ENCODE results near the gene UBL3.

The UBL3 gene, protein sequence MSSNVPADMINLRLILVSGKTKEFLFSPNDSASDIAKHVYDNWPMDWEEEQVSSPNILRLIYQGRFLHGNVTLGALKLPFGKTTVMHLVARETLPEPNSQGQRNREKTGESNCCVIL

DNA sequence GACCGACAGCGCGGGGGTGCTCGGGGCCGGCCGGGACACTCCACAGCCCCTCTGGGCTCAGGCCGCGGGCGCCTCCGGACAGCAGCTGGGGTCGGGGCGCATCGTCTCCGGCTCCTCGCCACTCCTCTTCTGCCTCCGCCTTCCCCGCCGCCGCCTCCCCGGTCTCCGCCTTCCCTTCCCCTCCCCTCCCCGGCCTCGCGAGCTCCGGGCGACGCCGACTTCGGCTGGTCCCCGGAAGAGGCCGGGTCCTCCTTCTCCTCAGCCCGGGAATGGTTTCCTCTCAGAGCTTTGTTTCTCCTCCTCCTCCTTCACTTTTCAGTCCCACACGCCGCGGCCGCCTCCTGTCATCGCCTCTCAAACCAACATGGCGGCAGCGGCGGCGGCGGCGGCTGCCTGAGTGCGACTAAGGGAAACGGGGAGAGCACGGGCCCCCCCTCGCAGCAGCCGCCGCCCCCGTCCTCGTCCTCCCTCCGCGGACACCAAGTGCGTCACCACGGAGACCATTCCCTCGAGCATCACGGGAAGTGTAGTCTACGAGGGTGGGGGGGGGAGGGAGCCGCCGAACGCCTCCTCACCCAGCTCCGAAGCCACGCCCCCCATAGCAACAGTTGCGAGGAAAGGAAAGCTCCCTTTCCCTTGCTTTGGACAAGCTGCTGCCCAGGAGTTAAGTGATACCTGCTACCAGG lies at the start of gene UBL3:
Gene UBL3, minus strand, starts transcription at position 405 of the 686 bp plus-strand sequence. CDS start 1,079 bp downstream, outside the sequence.
- peak; percentile 92 for DNase-seq

DNA sequence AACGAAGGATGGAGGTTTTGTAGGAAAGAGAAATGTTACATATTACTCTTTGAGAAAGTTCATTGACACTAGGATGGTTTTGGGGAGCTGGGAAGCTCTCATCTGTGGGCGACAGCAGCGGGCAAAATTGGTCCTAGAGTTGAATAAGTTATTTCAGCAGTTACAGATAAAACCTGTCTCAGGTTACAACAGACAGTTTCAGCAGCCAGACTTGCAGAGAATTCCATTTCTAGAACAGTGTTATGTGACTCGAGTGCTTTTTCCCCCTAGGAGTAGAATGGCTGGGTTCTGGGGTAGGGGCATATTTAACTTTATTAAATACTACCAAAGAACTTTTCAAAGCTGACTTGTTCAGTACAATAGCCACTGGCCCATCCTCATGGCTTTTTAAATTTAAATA lies 46.7 kb upstream of the UBL3 start:
- no peak for DNase-seq

DNA sequence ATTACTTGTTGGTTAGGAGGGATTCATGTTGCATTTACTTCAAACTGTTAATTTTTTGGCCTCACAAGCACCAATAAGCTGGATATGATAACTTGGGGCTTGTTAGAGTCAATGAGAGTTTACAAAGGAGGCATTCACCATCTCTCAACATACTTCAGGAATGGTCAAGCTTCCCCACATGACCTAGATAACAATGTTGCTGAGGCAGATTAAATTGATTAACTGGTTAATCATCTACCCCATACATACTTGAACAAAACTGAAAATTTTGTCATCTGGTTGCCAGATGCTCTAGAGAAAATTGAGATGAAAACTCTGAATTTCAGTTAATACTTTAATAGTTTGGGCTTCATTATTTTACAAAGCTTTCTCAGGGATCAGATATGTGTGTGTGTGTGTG lies 43.0 kb upstream of the UBL3 start:
- DNase-seq, result no peak

DNA sequence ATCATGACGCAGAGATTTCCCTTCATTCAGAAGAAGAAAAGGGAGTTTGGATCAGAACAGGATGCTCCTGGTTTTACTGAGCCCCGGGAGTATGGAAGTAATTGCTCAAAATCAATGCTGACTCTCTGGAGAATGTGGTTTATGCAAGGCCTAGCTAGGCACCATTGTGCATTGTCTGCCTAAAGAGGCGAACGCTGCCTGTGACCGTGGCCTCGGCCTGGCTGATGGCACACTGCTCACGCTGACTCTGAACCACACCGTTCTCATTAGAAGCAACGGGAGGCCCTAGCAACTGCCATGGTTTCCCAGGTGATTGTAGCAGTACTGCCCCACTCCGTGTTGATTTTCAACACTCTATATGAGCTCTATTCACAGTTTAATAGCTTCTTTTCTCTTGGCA lies 41.7 kb upstream of the UBL3 start:
- no peak for DNase-seq

DNA sequence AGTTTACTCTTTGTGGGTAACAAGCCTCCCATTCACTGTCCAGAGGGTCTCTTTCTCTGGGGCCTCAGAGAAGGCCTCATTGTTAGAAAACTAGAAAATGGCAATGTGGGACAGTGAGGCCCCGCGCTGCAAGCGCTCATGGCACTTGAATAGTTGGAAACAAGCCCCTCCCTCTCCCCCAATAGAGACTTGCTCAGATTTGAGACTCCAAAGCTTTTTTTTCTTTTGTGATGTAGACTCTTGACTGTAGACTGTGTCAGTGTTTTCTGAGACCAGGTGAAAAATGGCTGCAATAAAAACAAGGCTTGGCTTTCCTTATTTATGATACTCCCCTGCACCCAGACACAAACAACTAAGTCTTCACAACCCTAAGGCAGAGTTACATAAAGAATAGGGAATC lies 38.7 kb upstream of the UBL3 start:
- DNase-seq, result no peak

DNA sequence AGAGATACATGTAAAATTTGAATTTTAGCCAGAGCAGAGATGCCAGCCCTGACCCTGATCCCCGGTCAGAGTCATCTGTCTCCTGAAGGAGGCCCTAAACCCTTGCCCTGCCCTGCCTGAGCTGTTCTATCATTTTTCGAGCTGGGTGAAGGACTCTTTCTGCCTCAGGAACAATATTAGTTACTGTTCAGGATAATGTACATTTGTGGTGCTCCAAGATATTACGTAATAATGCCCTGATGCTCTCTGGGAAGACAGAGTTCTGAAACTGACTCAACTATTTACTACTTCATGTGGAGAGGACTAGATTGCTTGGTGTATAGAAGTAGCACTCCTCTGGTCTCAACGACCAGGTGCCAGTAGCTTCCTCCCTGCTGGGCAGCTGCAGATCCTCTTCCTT lies 37.9 kb upstream of the UBL3 start:
- DNase-seq, result no peak

DNA sequence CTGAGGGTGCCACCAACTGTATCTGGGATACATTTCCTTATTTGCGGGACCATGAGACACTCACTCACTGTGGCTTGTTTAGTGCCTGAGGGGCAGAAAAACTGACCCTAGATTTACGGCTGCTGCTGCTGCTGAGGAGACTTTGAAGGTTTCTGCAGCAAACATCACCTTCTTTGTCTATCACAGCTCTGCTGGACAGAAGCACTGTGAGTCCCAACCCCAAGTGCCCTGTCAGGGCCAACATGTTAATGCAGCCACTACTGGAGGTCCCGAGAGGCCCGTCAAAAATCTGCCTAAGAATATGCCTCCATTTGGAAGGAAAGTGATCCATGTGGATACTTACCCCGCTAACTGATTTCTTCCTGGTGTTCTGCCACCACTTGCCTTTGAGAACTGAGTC lies 37.3 kb upstream of the UBL3 start:
- DNase-seq, result no peak

DNA sequence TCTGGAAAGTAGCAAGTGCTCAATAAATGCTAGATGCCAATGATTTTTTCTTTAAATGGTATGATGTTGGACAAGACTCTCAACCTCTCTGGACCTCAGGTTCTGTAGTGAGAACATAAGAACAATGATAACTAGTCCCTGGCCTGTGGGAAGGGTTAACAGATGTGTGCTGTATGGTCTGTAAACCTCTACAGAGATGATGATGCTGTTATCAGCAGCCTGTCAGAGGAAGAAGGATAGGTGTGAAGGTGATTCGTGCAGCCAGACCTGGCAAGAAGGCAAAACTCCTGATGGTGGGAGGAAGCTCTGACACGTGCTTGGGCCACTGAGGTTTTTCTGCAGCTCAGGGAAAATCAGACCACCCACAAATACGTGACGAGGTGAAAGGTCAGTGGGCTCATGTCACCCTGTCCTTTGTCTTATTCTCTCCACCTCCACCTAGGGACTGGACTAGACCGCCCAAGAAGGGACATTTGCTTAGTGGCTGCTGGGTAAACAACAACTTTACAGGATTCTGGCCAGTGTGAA lies 36.7 kb upstream of the UBL3 start:
- DNase-seq, result no peak

DNA sequence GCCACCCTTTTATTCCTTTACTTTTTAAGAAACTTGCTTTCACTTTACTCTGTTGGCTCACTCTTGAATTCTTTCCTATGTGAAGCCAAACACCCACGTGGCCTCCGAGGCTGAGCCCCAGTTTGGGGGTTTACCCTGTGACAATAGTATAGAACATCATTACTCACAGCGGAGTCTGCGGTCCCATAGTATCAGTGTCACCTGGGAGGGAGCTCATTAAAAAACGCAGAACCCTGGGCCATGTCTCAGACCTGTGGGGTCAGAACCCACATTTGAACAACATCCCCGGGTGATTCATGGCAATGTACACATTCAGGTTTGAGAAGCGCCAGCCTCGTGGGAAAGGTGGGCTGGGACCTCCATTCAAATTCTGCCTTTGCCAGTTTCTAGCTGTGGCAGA lies 36.0 kb upstream of the UBL3 start:
- no peak for DNase-seq

DNA sequence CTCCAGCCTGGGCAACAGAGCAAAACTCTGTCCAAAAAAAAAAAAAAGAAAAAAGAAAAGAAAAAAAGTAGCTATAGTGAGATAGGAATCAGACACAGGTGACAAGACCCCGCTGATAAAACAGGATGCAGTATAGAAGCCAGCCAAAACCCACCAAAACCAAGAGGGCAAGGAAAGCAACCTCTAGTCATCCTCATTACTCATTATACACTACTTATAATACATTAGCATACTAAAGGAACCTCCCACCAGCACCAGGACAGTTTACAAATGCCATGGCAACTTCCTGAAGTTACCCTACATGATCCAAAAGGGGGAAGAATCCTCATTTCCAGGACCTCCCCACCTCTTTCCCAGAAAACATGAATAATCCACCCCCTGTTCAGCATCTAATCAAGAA lies 35.6 kb upstream of the UBL3 start:
- no peak for DNase-seq

DNA sequence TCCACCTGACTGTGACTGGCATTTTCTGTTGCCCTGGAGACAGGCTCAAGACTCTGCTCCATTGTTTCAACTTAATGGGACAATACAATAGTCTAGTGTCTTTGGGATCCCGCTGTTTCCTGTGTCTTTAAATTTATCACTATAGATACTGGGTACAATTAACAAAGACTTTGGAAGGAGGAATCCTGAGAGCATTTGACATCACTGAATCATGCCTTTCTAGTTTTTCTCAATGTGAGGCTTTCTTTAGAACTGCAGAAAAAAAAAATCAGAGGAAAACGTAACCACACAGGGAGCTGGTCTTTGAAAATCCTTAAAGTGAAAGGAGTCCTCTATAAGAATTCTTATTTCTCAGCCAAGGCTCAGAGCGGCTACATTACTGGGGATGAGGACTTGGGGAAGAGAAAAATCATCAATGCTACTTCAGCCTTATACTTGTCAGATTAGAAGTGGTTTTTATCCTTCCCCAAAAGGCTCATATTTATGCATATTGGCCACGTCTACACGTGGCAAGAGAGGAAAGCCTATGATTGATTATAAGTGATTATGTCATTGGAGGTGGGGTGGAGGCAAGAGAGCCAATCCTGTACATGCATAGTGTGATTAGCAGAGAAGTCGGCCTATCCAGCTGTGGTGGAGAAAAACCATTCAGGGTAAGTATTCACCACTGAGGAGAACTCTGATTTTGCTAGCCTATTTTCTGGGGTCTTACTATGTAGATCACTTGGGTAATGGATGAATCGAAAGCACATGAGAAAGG lies 34.4 kb upstream of the UBL3 start:
- DNase-seq, result no peak

DNA sequence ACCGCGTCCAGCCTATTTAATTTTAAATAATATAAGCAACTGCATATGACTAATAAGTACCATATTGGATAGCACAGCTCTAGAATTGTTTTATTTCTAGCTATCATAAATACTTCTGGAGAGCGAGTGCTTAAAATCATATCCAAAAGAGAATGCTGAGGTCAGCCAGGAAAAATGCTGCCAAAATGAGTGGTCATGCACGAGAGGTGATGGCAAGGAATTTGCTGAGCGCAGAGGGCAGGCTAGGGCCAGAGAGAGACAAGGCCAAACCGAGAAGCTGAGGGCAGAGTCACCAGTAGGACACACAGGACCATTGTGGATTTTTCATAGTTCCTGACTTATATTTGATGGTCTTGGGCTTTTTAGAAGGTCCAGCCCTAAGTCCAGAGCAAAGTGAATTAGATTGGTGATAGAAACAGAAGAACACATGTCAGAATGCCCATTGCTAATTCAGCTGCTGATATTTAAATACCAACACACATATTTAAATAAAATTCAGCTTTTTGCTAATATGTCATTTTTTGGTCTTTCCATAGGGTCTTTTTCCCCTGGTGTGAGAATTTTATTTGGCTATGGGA lies 33.6 kb upstream of the UBL3 start:
- DNase-seq, result no peak

DNA sequence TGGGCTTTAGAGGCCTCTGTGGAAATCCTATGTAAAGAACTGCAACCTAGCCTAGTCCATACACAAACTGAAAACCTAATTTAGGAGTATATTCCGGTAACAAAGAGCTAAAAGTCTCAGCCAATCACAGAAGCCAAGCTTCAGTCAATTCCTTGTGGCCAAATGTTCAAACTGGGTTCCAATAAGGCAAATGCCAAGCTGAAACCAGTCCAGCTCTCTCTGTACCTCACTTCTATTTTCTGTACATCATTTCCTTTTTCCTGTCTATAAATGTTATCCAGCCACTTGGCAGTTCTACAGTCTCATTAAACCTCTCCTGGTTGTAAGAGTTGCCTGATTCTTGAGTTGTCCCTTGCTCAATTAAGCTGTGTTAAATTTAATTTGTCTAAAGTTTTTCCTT lies 31.7 kb upstream of the UBL3 start:
- DNase-seq, result no peak

DNA sequence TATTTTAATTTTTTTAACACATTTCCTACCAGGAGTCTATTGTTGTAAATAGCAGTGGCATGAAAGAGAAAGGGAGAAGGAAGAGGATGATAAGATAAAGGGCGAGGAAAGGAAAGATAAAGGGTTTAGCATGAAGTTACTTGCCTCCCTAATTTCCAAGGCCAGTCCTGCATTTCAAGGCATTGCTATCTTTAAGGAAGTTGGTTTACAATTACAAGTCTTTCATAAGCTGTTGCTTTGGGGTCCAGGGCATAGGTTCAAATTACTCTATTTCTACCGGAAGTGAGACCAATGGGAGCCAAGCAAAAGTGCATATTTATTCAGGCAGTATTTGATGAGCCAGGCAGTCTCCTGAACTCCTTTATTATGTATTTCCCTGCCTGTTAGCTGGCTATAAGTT lies 27.7 kb upstream of the UBL3 start:
- DNase-seq, result no peak

DNA sequence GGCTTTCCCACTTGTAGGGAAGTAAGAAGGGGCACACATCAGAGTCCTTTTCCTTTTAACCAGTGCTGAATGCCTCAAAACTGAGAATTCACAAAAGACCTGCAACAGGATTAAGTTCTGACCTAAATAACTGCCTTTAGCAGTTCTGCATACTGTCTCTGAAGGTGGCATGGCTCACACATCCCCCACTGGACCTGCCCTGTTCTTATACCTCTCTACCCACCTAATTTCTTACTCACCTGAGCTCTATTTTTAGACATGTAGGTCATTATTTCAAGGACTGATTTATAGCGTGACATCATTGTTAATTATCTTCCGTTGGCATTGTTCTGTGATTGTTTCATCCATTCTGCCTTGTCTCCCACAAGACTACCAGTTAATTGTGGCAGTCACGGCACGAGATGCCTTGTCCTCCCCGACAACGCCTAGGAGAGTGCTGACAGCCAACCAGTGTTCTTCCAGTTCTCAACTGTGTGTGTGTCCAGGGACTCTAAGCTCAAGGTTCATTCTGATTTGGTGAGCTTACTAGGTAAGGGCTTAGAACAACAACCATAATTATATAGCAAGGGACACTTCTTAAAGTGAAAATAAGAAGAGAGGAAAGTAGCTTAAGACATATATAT lies 27.1 kb upstream of the UBL3 start:
- no peak for DNase-seq

DNA sequence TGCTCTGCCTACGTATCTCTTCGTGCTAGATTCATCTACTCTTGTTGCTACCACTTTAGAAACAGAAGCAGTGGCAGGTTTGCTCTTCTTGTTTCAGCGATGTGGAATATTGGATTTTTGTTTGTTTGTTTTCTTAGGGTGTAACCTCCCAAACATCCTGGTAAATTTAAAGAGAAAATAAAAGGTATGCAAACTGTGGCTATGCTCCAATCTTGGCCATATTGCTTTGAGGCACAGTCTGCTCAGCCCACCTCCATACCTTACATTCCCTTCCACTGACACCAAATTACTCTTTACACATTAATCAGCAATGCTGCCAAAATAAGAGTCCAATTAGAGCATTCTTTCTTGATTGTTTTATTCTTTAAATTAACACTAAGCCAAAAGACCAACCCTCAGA lies 25.2 kb upstream of the UBL3 start:
- no peak for DNase-seq

DNA sequence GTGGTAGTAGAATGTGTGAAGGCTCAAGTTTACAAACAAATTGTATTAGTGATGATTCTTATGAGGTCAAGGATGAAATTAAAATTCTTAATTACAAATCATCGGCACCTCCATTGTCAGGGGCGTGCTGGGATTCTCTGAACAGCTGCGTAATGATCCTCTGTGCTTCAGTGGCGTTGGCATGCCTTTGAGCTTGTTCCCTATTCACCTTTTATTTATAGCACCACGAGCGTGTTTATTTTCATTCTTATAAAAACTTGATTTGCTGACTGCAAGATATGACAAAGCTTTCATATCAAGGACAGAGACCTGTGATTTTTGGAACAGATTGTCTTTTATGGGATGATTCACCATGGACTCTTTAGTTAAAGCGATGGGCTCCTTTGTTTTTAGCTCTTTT lies 18.2 kb upstream of the UBL3 start:
- DNase-seq, result no peak

DNA sequence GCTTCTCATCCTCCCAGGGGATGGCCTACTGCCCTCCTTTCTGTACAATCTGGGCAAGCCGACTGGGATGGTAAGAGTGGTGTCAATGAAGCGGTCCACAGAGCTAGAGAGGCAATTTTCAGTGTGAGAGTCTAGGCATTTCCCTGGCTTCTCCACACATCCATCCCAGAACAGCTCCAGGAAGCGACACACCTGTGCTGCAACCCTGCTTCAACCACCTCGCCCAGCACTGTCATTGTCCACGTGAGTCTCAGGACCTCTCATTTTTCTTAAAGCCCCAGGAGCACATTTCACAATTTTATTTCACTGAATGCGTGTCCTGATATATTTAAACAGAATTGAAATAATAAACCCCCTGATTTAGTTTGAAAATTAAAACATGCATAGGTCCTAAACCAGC lies 15.5 kb upstream of the UBL3 start:
- DNase-seq, result no peak

DNA sequence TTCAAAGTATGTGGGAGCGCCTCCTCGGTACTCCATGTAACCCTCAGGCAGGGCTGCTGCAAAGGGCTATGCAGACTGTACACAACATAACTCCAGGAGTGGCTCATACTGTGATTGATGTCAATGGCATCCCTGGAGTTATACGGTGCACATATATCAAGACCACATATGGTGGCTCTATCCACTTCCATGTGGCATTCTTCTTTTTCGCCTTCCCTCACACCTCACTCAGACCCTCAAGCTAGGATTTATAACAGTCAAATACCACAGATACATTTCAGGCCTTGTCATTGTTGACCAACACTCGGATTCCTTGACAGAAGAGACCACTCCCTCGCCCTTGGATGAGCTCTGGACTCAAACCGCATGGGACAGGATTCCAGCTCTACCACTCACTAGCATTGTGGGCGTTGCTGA lies 11.3 kb upstream of the UBL3 start:
- no peak for DNase-seq

DNA sequence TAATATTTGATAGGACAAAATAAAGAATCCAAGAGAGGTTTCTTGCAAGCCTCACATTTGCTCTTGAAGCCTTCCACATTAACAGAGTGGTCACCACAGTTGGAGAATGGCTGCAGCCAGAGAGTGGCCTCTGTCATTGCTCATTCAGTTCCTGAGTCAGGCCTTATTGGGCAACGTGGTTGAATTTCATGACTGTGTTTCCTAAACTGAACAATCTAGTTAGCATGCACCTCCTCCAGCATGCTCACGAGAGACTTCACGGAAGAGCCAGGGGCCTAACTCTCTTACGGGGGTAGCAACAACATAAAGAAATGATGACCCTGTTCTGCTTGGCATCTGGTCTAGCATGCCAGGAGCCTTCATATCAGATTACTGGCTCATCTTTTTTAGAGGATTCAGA lies 9.6 kb upstream of the UBL3 start:
- no peak for DNase-seq

DNA sequence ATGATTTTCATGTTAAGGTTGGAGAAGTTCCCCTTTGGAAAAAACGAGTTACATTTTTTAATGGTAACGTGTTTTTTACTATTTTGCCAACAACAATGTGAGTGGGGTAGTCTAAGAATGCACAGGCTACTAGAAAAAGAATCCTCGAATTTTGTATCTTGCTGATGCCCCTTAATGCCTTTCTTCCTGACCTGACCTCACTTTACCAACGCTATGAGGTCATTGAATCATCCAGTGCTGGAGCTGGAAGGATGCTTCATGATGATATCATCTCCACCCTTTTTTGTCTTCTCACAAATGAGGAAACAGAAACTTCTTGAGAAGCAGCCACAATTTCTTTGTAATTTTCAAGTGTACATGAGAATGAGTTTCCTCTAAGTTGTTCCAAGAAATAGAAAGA lies 8.2 kb upstream of the UBL3 start:
- no peak for DNase-seq

DNA sequence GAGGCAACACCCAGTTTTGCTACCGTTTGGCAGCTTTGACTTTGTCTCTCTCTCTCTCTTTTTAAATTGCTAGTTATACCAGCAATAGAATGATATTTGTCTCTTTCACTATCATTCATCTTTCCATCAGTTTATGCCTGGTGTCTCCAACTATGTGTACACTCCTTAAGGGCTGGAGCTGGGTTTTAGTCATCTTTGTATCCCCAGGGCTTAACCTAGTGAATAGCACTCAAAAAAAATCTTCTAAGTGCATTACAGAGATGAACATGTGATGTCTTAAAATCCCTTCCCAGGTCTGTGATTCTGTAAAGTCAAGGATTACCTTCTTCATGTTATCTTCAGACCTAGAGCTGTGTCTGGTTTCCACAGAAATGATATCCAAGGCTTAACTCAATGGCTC lies 7.8 kb upstream of the UBL3 start:
- no peak for DNase-seq

DNA sequence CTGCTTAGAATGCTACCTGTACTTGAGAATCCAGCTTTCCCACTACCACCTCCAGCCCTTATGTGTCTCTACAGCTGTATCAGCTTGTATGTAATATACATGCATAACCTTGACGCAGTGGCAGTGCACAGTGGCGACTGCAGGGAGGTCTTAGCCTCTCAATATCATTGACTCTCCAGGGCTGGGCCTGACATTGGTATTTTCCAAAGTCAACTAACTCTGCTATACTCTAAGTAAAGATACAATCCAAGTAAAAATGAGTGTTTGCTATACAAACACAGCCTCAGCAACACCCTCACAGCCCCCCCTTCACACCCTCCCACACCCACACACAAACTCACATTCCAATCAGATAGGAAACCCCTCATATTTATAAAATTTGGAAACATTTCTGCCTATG lies 6.7 kb upstream of the UBL3 start:
- DNase-seq, result no peak

DNA sequence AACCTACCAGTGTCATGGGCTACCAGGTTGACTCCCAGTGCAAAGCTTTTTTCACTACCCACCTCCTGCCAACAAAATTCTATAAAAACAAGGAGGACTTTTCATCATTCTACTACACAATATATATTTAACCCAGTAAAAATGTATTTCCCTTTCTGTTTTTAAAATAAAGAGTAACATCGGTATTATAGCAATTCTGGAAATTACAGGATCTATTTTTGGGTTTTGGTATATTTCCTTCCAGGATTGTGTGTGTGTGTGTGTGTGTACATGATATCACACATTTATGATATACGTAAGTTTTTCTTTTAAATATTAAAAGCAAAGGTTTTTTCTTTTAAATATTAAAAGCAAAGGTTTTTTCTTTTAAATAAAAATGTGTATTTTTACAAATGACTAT lies 6.0 kb upstream of the UBL3 start:
- DNase-seq, result no peak
